K562 (cell line): ENCODE data around the gene TRNAU1AP. TPM values are rescaled to one million over a fixed set of nuclear protein-coding genes. Genes with fewer than 3 reads are reported as not detected.
A peak's percentile ranks its signal among the peaks of the same experiment; 100 is the strongest.

Experiments used
- BCL6 ChIP-seq: fragments of 250-450 bp; sonication (Bioruptor Pico); IDR thresholded peaks from 2 replicates; pipeline ENCODE4 v1.4.0; 2020
- BCLAF1 ChIP-seq, 2 experiments: fragments of 450-650 bp in 1 of 2; IDR thresholded peaks; 2 replicates each; pipeline ENCODE4 v1.6.1; 2011 to 2017; ENCODE audit warnings: low read depth in 2 of 2, antibody characterized with exemption in 1 of 2, borderline replicate concordance in 1 of 2, low read length in 1 of 2, mild to moderate bottlenecking in 1 of 2, mixed read lengths in 1 of 2; ENCODE audit not compliant: control insufficient read depth in 1 of 2
- BDP1 ChIP-seq: IDR thresholded peaks from 3 replicates; pipeline ENCODE4 v1.6.1; 2011; ENCODE audit not compliant: insufficient read length, insufficient read depth
- CTCF ChIP-seq, 3 experiments: IDR thresholded peaks in 2 of 3; conservative IDR thresholded peaks in 1 of 3; 2 replicates each; pipeline ENCODE4 v1.5.1; 2011 to 2012; ENCODE audit warnings: low read length in 3 of 3, mild to moderate bottlenecking in 3 of 3, control low read depth in 2 of 3, improper control_type of control experiment in 1 of 3, inconsistent platforms in 1 of 3, low read depth in 1 of 3, mixed read lengths in 1 of 3, moderate library complexity in 1 of 3; ENCODE audit not compliant: insufficient read depth in 2 of 3
- EHMT2 ChIP-seq: fragments of 450-650 bp; IDR thresholded peaks from 2 replicates; pipeline ENCODE4 v1.6.1; 2018; ENCODE audit warnings: antibody characterized with exemption
- ELK3 ChIP-seq: fragments of 450-650 bp; formaldehyde crosslinking; IDR thresholded peaks from 2 replicates; pipeline ENCODE4 v1.4.0; 2020; ENCODE audit warnings: mild to moderate bottlenecking
- FOXK1 ChIP-seq: sonication (generic); formaldehyde crosslinking; IDR thresholded peaks from 2 replicates; pipeline ENCODE4 v1.8.0; 2022; ENCODE audit warnings: missing genetic modification reagents, mild to moderate bottlenecking, borderline replicate concordance
- KAT8 ChIP-seq: fragments of 450-650 bp; IDR thresholded peaks from 2 replicates; pipeline ENCODE4 v1.6.1; 2016; ENCODE audit warnings: low read depth, mild to moderate bottlenecking
- MYBL2 ChIP-seq, 2 experiments: fragments of 450-650 bp in 1 of 2; sonication (generic) in 1 of 2; formaldehyde crosslinking in 1 of 2; IDR thresholded peaks; 2 replicates each; pipeline versions ENCODE4 v1.6.1 to v1.8.1; 2017 to 2022; ENCODE audit warnings: borderline replicate concordance in 1 of 2, inconsistent platforms in 1 of 2, low read depth in 1 of 2, mild to moderate bottlenecking in 1 of 2, missing genetic modification reagents in 1 of 2, moderate library complexity in 1 of 2
- POLR2AphosphoS5 ChIP-seq: IDR thresholded peaks from 2 replicates; pipeline ENCODE4 v1.6.1; 2011; ENCODE audit warnings: mild to moderate bottlenecking, low read depth, low read length, moderate library complexity; ENCODE audit not compliant: control insufficient read depth, insufficient read depth
- POLR3A ChIP-seq: IDR thresholded peaks from 2 replicates; pipeline ENCODE4 v1.6.1; 2011; ENCODE audit warnings: borderline replicate concordance, mild to moderate bottlenecking, moderate library complexity; ENCODE audit not compliant: insufficient read length, insufficient read depth; ENCODE audit errors: extremely low read depth
- SMARCA4 ChIP-seq: fragments of 450-650 bp; IDR thresholded peaks from 2 replicates; pipeline ENCODE4 v1.6.1; 2016
- SNRNP70 ChIP-seq: fragments of 200-400 bp; formaldehyde crosslinking; optimal IDR thresholded peaks from 2 replicates; pipeline ENCODE3; 2017; ENCODE audit warnings: low read depth, low read length
- TCF15 ChIP-seq: fragments of 250-450 bp; sonication (Bioruptor Pico); IDR thresholded peaks from 2 replicates; pipeline ENCODE4 v1.8.0; 2022; ENCODE audit warnings: moderate library complexity, mild to moderate bottlenecking, inconsistent platforms
- XRCC3 ChIP-seq: fragments of 450-650 bp; IDR thresholded peaks from 2 replicates; pipeline ENCODE4 v1.6.1; 2017; ENCODE audit warnings: mild to moderate bottlenecking, moderate library complexity
- ZNF263 ChIP-seq: sonication (generic); formaldehyde crosslinking; IDR thresholded peaks from 2 replicates; pipeline ENCODE4 v1.8.0; 2022; ENCODE audit warnings: mild to moderate bottlenecking, missing genetic modification reagents, borderline replicate concordance
- ZNF436 ChIP-seq: fragments of 250-450, 450-650 bp; sonication (Bioruptor Pico); formaldehyde crosslinking; IDR thresholded peaks from 2 replicates; pipeline ENCODE4 v1.7.0; 2020; ENCODE audit warnings: mild to moderate bottlenecking
- ZNF695 ChIP-seq: fragments of 450-650 bp; formaldehyde crosslinking; IDR thresholded peaks from 2 replicates; pipeline ENCODE4 v1.4.0; 2020; ENCODE audit warnings: mild to moderate bottlenecking, moderate library complexity
- polyA plus RNA-seq, 8 experiments: library from polyadenylated mRNA; depleted of rRNA in 4 of 8; stranded (reverse) in 5 of 8; unstranded in 3 of 8; fragments of >200 nt; fragmentation: Nextera tagmentation in 2 of 8; fragmentation: Illumina TruSeq in 1 of 8; extraction: Ambion mirVana in 2 of 8; extraction: Trizol in 1 of 8; gene quantifications; 2 replicates each; pipeline versions ENCODE4 v1.2.1 to v1.2.3, GENCODE V29; 2011 to 2014; ENCODE audit warnings: inconsistent platforms in 1 of 8, missing spikeins in 1 of 8
- total RNA-seq, 7 experiments: library from RNA; depleted of rRNA in 6 of 7; stranded (reverse); fragments of >200 nt in 6 of 7; fragmentation: Illumina TruSeq in 2 of 7; extraction: Trizol in 2 of 7; gene quantifications; 2 replicates each; pipeline versions ENCODE4 v1.2.1 to v1.2.3, GENCODE V29; 2011 to 2021; ENCODE audit warnings: low replicate concordance in 1 of 7

TRNAU1AP gene
- total and polyA plus RNA-seq, 9 of the 15 experiments (the other 6 are each of a cell fraction or from before 2014, with no cell fraction given), result 34.9 to 110 (median 46.3) TPM

- 0 out of 6 replicates have a peak, but pooled peaks of 1 of the 3 experiments have one; percentile 0 for TF ChIP-seq CTCF (IDR thresholded peaks at IDR 0.05 in 2 of 3, conservative IDR thresholded peaks at IDR 0.05 in 1 of 3; ENCODE audit: insufficient read depth in 2 of 3, low read depth in 1 of 3, low read length in 3 of 3)
- 0 out of 2 replicates have a peak, but pooled peaks have one; percentile 21 for TF ChIP-seq ZNF695 (CRISPR knock-in tag)
- TF ChIP-seq FOXK1, result no peak
- peak; percentile 39; the same call in 1 of the 2 replicates for TF ChIP-seq KAT8
- TF ChIP-seq POLR3A, result no peak
- TF ChIP-seq ELK3 (CRISPR knock-in tag), result no peak
- no peak for TF ChIP-seq MYBL2 (IDR thresholded peaks at IDR 0.05; ENCODE audit: low read depth)
- no peak for TF ChIP-seq MYBL2 (CRISPR knock-in tag; IDR thresholded peaks at IDR 0.05; ENCODE audit: borderline replicate concordance)
- no peak for TF ChIP-seq BDP1
- no peak for TF ChIP-seq XRCC3
- no peak; the same call in 1 of the 2 replicates for TF ChIP-seq SMARCA4
- TF ChIP-seq TCF15 (CRISPR knock-in tag), result no peak
- no peak for TF ChIP-seq BCL6 (CRISPR knock-in tag)
- TF ChIP-seq POLR2AphosphoS5, result peak; percentile 52; the same call in 1 of the 2 replicates
- no peak for TF ChIP-seq EHMT2
- TF ChIP-seq ZNF436 (CRISPR knock-in tag), result no peak
- 0 out of 4 replicates have a peak, but pooled peaks of 1 of the 2 experiments have one; percentile 52 for TF ChIP-seq BCLAF1 (IDR thresholded peaks at IDR 0.05; ENCODE audit: borderline replicate concordance in 1 of 2, control insufficient read depth in 1 of 2, low read depth in 2 of 2, low read length in 1 of 2)
- TF ChIP-seq SNRNP70, result no peak
- peak; percentile 70; the same call in 1 of the 2 replicates for TF ChIP-seq ZNF263 (CRISPR knock-in tag)
Measured at GRCh38 chr1:28552758-28553663, at the start of gene TRNAU1AP (continued).
